AG09309 (cell line): ENCODE measurements around the gene TNFRSF1A.

Source experiments
- DNase-seq: peaks from one replicate; pipeline ENCODE4 v3.0.0-alpha.2; 2010; ENCODE audit warnings: low read depth
- H3K4me3 ChIP-seq: 2 replicates; pipeline ENCODE4 v1.5.1; 2011; ENCODE audit warnings: mild to moderate bottlenecking, low read depth, low read length, moderate library complexity; ENCODE audit not compliant: control insufficient read depth
- TF ChIP-seq, protein P1 (sequence below): IDR thresholded peaks from 2 replicates; pipeline ENCODE4 v1.5.1; 2011; ENCODE audit warnings: mild to moderate bottlenecking, low read depth, low read length, inconsistent platforms; ENCODE audit not compliant: insufficient read depth, control insufficient read depth; ENCODE audit errors: missing control alignments

Gene TNFRSF1A

DNA sequence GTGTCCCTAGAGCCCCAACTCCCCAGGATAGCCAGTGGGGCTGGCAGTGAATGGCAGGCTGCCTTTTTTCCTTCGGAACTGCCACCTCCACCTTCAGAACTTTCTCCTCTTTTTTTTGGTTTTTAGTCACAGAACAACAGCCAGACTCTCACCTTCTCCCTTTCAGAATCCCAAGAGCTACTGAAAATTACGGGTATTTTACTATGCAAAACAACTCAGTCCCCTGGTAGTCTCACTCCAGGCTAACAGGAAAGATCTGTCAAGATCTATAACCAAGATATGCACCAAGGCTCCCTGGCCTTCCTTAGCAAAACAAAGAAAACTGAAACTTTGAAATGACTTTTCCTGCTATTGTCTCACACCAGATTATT lies 18.9 kb downstream of the TNFRSF1A start:
- H3K4me3 ChIP-seq = no peak overlapping the region
- DNase-seq = no peak
- TF ChIP-seq, protein P1, sequence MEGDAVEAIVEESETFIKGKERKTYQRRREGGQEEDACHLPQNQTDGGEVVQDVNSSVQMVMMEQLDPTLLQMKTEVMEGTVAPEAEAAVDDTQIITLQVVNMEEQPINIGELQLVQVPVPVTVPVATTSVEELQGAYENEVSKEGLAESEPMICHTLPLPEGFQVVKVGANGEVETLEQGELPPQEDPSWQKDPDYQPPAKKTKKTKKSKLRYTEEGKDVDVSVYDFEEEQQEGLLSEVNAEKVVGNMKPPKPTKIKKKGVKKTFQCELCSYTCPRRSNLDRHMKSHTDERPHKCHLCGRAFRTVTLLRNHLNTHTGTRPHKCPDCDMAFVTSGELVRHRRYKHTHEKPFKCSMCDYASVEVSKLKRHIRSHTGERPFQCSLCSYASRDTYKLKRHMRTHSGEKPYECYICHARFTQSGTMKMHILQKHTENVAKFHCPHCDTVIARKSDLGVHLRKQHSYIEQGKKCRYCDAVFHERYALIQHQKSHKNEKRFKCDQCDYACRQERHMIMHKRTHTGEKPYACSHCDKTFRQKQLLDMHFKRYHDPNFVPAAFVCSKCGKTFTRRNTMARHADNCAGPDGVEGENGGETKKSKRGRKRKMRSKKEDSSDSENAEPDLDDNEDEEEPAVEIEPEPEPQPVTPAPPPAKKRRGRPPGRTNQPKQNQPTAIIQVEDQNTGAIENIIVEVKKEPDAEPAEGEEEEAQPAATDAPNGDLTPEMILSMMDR = no peak

DNA sequence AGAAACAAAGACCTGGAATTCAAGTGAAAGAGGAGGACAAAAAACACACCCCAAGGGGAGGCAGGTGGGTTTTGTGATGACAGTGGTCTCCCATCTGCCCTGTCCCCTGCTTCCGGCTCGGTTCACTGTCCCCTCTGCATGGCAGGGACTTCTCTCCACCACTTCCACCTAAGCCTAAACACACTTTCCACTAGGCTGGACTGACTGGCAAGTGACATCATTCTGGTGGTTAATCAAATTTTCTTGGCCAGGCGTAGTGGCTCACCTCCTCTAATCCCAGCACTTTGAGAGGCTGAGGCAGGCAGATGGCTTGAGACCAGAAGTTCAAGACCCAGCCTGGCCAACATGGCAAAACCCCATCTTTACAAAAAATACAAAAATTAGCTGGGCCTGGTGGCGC lies 19.5 kb downstream of the TNFRSF1A start:
- TF ChIP-seq, protein P1 = no peak
- no peak overlapping the region for H3K4me3 ChIP-seq
- DNase-seq = no peak

DNA sequence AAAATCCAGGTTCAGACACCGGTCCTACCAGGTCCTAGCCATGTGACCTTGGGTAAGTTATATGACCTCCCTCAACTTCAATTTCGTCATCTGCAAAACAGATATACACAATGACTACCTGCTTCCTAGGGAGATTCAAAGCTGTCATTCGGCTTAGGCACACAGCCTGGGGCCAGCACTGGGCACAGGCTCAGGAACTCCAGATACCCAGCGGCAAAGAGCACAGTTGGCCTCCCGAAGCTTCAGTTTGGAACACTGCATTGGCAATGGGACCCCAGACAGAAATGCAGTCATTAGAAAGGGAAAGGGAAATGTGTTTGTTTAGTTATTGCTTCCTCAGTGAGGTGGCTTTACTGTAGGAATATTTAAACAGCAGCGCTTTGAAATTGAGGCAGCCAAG lies 20.0 kb downstream of the TNFRSF1A start:
- no peak for DNase-seq
- TF ChIP-seq, protein P1 = no peak
- no peak overlapping the region for H3K4me3 ChIP-seq

DNA sequence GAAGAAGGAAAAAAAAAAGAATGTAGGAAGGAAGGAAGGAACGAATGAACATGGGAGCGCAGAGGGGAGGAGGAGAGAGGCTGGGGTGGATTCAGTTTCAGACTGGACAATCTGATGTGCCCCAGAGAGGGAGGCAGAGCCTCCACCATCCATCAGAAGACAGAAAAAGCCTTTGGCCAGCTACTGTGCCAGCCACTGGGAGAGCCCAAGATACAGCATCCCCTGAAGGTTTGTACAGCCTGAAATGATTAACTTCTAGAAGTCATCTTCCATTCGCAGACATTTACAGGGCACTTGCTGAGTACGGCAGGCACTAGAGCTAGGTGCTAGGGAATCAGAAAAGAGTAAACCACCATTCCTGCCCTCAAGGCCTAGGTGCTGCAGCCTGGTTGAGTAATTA lies 22.4 kb downstream of the TNFRSF1A start:
- H3K4me3 ChIP-seq = no peak overlapping the region
- TF ChIP-seq, protein P1 = no peak
- DNase-seq = no peak

DNA sequence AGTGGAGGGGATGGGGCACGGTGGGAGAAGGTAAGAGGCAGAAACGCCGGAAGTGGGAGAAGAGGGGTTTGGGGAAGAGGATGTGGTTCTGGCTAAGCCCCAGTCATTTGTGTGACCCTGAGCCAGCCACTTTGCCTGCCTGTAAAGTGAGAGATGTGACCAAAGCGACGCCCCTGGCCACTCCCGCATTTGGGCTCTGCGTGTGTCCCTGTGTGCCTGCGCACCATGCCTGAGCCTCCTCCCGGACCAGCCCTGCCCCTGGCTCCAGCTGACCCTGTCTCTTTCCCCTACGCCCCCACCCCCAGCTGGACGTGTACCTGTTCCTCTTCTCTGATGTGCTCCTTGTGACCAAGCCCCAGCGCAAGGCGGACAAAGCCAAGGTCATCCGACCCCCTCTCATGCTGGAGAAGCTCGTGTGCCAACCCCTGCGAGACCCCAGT lies 23.4 kb downstream of the TNFRSF1A start:
- H3K4me3 ChIP-seq = no peak overlapping the region
- DNase-seq = no peak
- TF ChIP-seq, protein P1 = no peak

DNA sequence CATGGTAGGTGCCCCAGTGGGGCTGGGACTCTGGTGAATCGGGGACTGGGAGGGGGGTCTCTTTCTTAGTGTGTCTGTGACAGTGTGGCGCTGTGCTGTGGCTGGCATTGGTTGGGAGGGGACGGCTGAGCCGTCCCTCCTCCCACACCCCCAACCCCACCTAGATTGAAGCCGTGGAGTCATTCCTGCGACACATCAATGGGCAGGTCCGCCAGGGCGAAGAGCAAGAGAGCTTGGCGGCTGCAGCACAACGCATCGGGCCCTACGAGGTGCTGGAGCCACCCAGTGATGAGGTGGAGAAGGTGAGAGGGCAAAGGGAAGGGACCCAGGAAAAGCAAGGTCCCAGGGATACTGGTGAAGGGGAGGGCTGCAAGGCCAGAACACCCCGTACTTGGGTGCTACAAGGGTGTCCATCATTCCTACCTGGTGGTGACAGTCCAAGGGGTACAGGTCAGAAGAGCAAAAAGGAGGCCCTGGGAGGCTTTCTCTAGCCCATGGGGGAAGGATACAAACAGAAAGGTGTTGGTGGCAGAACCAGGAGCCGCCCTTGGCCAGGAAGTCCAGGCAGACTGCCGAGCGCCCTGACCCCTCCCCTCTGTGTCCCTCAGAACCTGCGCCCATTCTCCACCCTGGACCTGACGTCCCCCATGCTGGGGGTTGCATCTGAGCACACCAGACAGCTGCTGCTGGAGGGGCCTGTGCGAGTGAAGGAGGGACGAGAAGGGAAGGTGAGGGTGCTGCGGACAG lies 24.0 kb downstream of the TNFRSF1A start:
- H3K4me3 ChIP-seq = no peak overlapping the region
- no peak for DNase-seq
- TF ChIP-seq, protein P1 = no peak
